Erythroblast (primary cell): ENCODE results near the gene FAM174C.

Experiments
- DNase-seq, 2 experiments: peaks; one replicate each; lab custom pipeline; 2025; lab: John Stamatoyannopoulos, UW
- GATA1 ChIP-seq: IDR thresholded peaks from 2 replicates; pipeline ENCODE4 v1.6.1; 2011; ENCODE audit warnings: low read depth, mild to moderate bottlenecking, control low read depth, low read length, moderate library complexity
- POLR2A ChIP-seq: IDR thresholded peaks from 2 replicates; pipeline ENCODE4 v1.6.1; 2011; ENCODE audit warnings: mild to moderate bottlenecking, low read length

FAM174C gene

GRCh38 chr19:1290196-1290702 is 14.9 kb downstream of the FAM174C start:
- TF ChIP-seq GATA1 (no peak), POLR2A (no peak)
- DNase-seq: no peak

- no peak for TF ChIP-seq GATA1
- no peak for TF ChIP-seq POLR2A
- no peak for DNase-seq
Measured at GRCh38 chr19:1290703-1291651, 15.6 kb downstream of the FAM174C start.

GRCh38 chr19:1291761-1292418 is 16.6 kb downstream of the FAM174C start:
- TF ChIP-seq GATA1 (no peak), POLR2A (no peak)
- DNase-seq: no peak

GRCh38 chr19:1292419-1293151 is 17.3 kb downstream of the FAM174C start:
- TF ChIP-seq POLR2A (no peak), GATA1 (no peak)
- no peak for DNase-seq

- no peak for TF ChIP-seq POLR2A
- no peak for TF ChIP-seq GATA1
- no peak for DNase-seq
Measured at GRCh38 chr19:1293782-1294604, 18.7 kb downstream of the FAM174C start.

- DNase-seq: no peak
- no peak for TF ChIP-seq POLR2A
- no peak for TF ChIP-seq GATA1
Measured at GRCh38 chr19:1294688-1295087, 19.4 kb downstream of the FAM174C start.

- DNase-seq: peak in 1 of 2 experiments; percentile 56
- no peak for TF ChIP-seq POLR2A
- no peak for TF ChIP-seq GATA1
Measured at GRCh38 chr19:1295169-1296012, 20.1 kb downstream of the FAM174C start.

GRCh38 chr19:1296078-1296477 is 20.7 kb downstream of the FAM174C start:
- TF ChIP-seq GATA1 (no peak), POLR2A (no peak)
- no peak for DNase-seq

GRCh38 chr19:1296575-1297271 is 21.4 kb downstream of the FAM174C start:
- no peak for TF ChIP-seq GATA1
- TF ChIP-seq POLR2A: no peak
- DNase-seq: no peak

- DNase-seq: no peak
- TF ChIP-seq POLR2A (no peak), GATA1 (no peak)
Measured at GRCh38 chr19:1298235-1298634, 22.9 kb downstream of the FAM174C start.

- no peak for DNase-seq
- no peak for TF ChIP-seq POLR2A
- no peak for TF ChIP-seq GATA1
Measured at GRCh38 chr19:1299801-1300200, 24.5 kb downstream of the FAM174C start.

GRCh38 chr19:1300744-1301490 is 25.6 kb downstream of the FAM174C start:
- no peak for DNase-seq
- TF ChIP-seq POLR2A (no peak), GATA1 (no peak)
